Esophagus muscularis mucosa (tissue), 4 donors: ENCODE measurements around the gene FAM98C.

ENCODE experiments used
- EP300 ChIP-seq: sonication (generic); formaldehyde crosslinking; IDR thresholded peaks from one replicate; pipeline ENCODE4 v1.6.1; 2017; ENCODE audit warnings: antibody characterized with exemption
- POLR2A ChIP-seq: fragments of 450-650 bp; IDR thresholded peaks from one replicate; pipeline ENCODE4 v1.6.1; 2017; ENCODE audit warnings: antibody characterized with exemption, moderate library complexity, mild to moderate bottlenecking, low read depth
- TF ChIP-seq, protein P1 (sequence below), 3 experiments: fragments of 200-600 bp in 2 of 3; fragments of 450-650 bp in 1 of 3; sonication (generic) in 2 of 3; IDR thresholded peaks; one replicate each; pipeline ENCODE4 v1.5.1; 2017 to 2019; ENCODE audit warnings: antibody characterized with exemption in 3 of 3, mild to moderate bottlenecking in 2 of 3, moderate library complexity in 1 of 3

DNA sequence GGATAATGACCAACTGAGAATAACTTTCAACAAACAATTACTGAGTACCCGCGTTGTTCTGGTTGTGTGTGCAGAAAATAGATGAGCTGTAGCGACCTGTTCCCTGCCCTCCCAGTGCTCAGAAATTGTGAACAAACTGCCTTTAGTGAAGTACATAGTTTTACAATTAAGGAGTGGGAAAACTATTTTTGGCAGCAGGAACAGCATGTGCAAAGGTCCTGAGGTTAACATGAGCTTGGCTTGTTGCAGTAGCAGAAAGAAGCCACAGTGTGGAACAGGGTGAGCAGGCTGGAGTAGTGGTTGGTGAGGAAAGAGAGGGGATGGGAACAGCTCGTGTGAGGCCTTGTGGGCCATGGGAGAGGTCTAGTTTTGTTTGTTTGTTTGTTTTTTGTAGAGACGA is 46.6 kb downstream of the FAM98C start:
- TF ChIP-seq, protein P1, sequence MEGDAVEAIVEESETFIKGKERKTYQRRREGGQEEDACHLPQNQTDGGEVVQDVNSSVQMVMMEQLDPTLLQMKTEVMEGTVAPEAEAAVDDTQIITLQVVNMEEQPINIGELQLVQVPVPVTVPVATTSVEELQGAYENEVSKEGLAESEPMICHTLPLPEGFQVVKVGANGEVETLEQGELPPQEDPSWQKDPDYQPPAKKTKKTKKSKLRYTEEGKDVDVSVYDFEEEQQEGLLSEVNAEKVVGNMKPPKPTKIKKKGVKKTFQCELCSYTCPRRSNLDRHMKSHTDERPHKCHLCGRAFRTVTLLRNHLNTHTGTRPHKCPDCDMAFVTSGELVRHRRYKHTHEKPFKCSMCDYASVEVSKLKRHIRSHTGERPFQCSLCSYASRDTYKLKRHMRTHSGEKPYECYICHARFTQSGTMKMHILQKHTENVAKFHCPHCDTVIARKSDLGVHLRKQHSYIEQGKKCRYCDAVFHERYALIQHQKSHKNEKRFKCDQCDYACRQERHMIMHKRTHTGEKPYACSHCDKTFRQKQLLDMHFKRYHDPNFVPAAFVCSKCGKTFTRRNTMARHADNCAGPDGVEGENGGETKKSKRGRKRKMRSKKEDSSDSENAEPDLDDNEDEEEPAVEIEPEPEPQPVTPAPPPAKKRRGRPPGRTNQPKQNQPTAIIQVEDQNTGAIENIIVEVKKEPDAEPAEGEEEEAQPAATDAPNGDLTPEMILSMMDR (IDR thresholded peaks at IDR 0.05) = no peak
- TF ChIP-seq POLR2A (no peak), EP300 (no peak)
